K562 (cell line): ENCODE results near the gene TM2D3. TPM values are rescaled to one million over a fixed set of nuclear protein-coding genes. Genes with fewer than 3 reads are reported as not detected.
A peak's percentile ranks its signal among the peaks of the same experiment; 100 is the strongest.

ENCODE experiments used
- ATAC-seq: fragments of 200-7000 bp; cut with Tn5 transposase; 3 replicates; pipeline ENCODE4 v1.9.1; 2020; ENCODE audit warnings: moderate library complexity
- BruUV-seq: library from RNA; stranded (reverse); fragments of 400-500 nt; replicated peaks from 2 replicates; lab custom pipeline; 2021; lab: Mats Ljungman, UMichigan
- CTCF ChIA-PET: fragments of 300-600 bp; formaldehyde crosslinking; extraction: SDS; loops from one replicate; lab custom pipeline; 2021; ENCODE audit warnings: low intra/inter-chr PET ratio; lab: Yijun Ruan, JAX
- POLR2A ChIA-PET: fragments of 300-600, 350-650 bp; sonication (Branson Sonifier 250); formaldehyde crosslinking; extraction: SDS; loops from one replicate; lab custom pipeline; 2021; ENCODE audit warnings: antibody characterized with exemption, inconsistent platforms; lab: Yijun Ruan, JAX
- DNase-seq, 4 experiments: peaks; one replicate each; pipeline versions ENCODE4 v3.0.0 to v3.0.0-alpha.2; 2011 to 2018; ENCODE audit warnings: low spot score in 3 of 4, mixed read lengths in 3 of 4; ENCODE audit errors: extremely low read depth in 1 of 4
- FAIRE-seq: peaks from 2 replicates; lab custom pipeline; 2011; peaks lifted over from hg19 to GRCh38; lab: Jason Lieb, UNC
- H2AFZ ChIP-seq: 2 replicates; pipeline ENCODE4 v1.6.0; 2011; ENCODE audit warnings: low read depth, low read length, control low read depth, inconsistent platforms
- H3K27ac ChIP-seq: fragments of 200-600 bp; 3 replicates; pipeline ENCODE4 v1.8.0; 2011; ENCODE audit warnings: low read depth, mild to moderate bottlenecking, control low read depth, inconsistent platforms, low read length, moderate library complexity, mixed read lengths; ENCODE audit errors: extremely low read depth
- H3K27me3 ChIP-seq, 2 experiments: fragments of 300-600 bp in 1 of 2; 2 replicates in 1 of 2; 3 replicates in 1 of 2; pipeline versions ENCODE4 v1.6.0 to v1.8.0; 2011; ENCODE audit warnings: inconsistent platforms in 2 of 2, low read length in 2 of 2, mild to moderate bottlenecking in 1 of 2, mixed read lengths in 1 of 2, moderate library complexity in 1 of 2; ENCODE audit not compliant: control insufficient read depth in 2 of 2, insufficient read depth in 2 of 2
- H3K36me3 ChIP-seq: fragments of 300-600 bp; 3 replicates; pipeline ENCODE4 v1.8.0; 2011; ENCODE audit warnings: mild to moderate bottlenecking, low read length, inconsistent platforms; ENCODE audit not compliant: control insufficient read depth, insufficient read depth
- H3K4me1 ChIP-seq, 2 experiments: fragments of 200-600 bp in 1 of 2; replicated peaks in 1 of 2; 2 replicates in 1 of 2; 3 replicates in 1 of 2; pipeline versions ENCODE4 v1.5.1 to v1.8.0; 2011; ENCODE audit warnings: inconsistent platforms in 2 of 2, low read length in 2 of 2, mild to moderate bottlenecking in 1 of 2, mixed read lengths in 1 of 2, moderate library complexity in 1 of 2; ENCODE audit not compliant: control insufficient read depth in 2 of 2, insufficient read depth in 2 of 2
- H3K4me2 ChIP-seq: 2 replicates; pipeline ENCODE4 v1.6.1; 2011; ENCODE audit warnings: low read length, control low read depth, inconsistent platforms, mixed read lengths; ENCODE audit not compliant: insufficient read depth
- H3K4me3 ChIP-seq: fragments of 200-600 bp; sonication (generic), shearing (Covaris generic); 2 replicates; pipeline ENCODE4 v1.5.1; 2016; ENCODE audit warnings: control low read depth, inconsistent platforms
- H3K79me2 ChIP-seq: fragments of 200-600 bp; 3 replicates; pipeline ENCODE4 v1.8.0; 2011; ENCODE audit warnings: low read length, inconsistent platforms; ENCODE audit not compliant: control insufficient read depth, insufficient read depth
- H3K9ac ChIP-seq, 2 experiments: 2 replicates each; pipeline versions ENCODE4 v1.6.0 to v1.6.1; 2011; ENCODE audit warnings: low read depth in 2 of 2, low read length in 2 of 2, control low read depth in 1 of 2, inconsistent platforms in 1 of 2, mild to moderate bottlenecking in 1 of 2, mixed read lengths in 1 of 2; ENCODE audit not compliant: insufficient read depth in 1 of 2
- H3K9me1 ChIP-seq: one replicate; pipeline ENCODE4 v1.6.0; 2011; ENCODE audit warnings: inconsistent platforms, mild to moderate bottlenecking, low read length, moderate library complexity; ENCODE audit not compliant: control insufficient read depth, insufficient read depth
- H3K9me3 ChIP-seq: replicated peaks from 2 replicates; pipeline ENCODE4 v1.5.1; 2011; ENCODE audit warnings: low read depth, low read length, inconsistent platforms; ENCODE audit not compliant: control insufficient read depth, insufficient read depth
- H4K20me1 ChIP-seq: replicated peaks from 2 replicates; pipeline ENCODE4 v1.6.1; 2011; ENCODE audit warnings: low read length, inconsistent platforms, mixed read lengths; ENCODE audit not compliant: control insufficient read depth, insufficient read depth
- BCOR ChIP-seq: fragments of 450-650 bp; IDR thresholded peaks from 2 replicates; pipeline ENCODE4 v1.6.1; 2016
- PHF8 ChIP-seq: fragments of 200-600 bp; sonication (generic); IDR thresholded peaks from 2 replicates; pipeline ENCODE4 v1.6.1; 2012; ENCODE audit warnings: mixed run types, mild to moderate bottlenecking, inconsistent platforms, low read length, moderate library complexity, borderline replicate concordance
- PRDM10 ChIP-seq: fragments of 450-650 bp; IDR thresholded peaks from 2 replicates; pipeline ENCODE4 v1.6.1; 2018; ENCODE audit not compliant: partially characterized antibody
- RBM22 ChIP-seq: fragments of 200-400 bp; formaldehyde crosslinking; IDR thresholded peaks from 2 replicates; pipeline ENCODE4 v1.6.1; 2018; ENCODE audit warnings: low read length, low read depth; ENCODE audit not compliant: poor library complexity, severe bottlenecking
- ZFP36 ChIP-seq: fragments of 150-350 bp; IDR thresholded peaks from 2 replicates; pipeline ENCODE4 v1.6.1; 2018; ENCODE audit warnings: low read length, low read depth; ENCODE audit not compliant: partially characterized antibody
- ZNF146 ChIP-seq: IDR thresholded peaks from one replicate; pipeline ENCODE4 v1.6.1; 2018; ENCODE audit warnings: missing compliant biosample characterization; ENCODE audit not compliant: unreplicated experiment
- ZNF398 ChIP-seq: fragments of 250-450 bp; sonication (Bioruptor Pico); IDR thresholded peaks from 2 replicates; pipeline ENCODE4 v1.8.0; 2021; ENCODE audit warnings: moderate library complexity, mild to moderate bottlenecking, inconsistent platforms
- WGBS: fragments of 100-300 bp; shearing (Covaris generic); methylation state at CpG from one replicate; pipeline ENCODE4 v1.1.6; 2016; ENCODE audit warnings: low coverage, mixed read lengths; ENCODE audit not compliant: insufficient coverage; ENCODE audit errors: missing lambda C conversion rate; 5-methylcytosine and 5-hydroxymethylcytosine counted together
- in situ Hi-C: fragments of 300-500 bp; cut with MboI; formaldehyde crosslinking; loops from 4 replicates; pipeline ENCODE4 v1.15.0; 2018; ENCODE audit warnings: inconsistent platforms, mixed read lengths
- intact Hi-C: fragments of 100-400 bp; cut with micrococcal nuclease; formaldehyde crosslinking; loops from 2 replicates; pipeline ENCODE4 v1.14.2; 2022
- polyA plus RNA-seq, 8 experiments: library from polyadenylated mRNA; depleted of rRNA in 4 of 8; stranded (reverse) in 5 of 8; unstranded in 3 of 8; fragments of >200 nt; fragmentation: Nextera tagmentation in 2 of 8; fragmentation: Illumina TruSeq in 1 of 8; extraction: Ambion mirVana in 2 of 8; extraction: Trizol in 1 of 8; gene quantifications; 2 replicates each; pipeline versions ENCODE4 v1.2.1 to v1.2.3, GENCODE V29; 2011 to 2014; ENCODE audit warnings: inconsistent platforms in 1 of 8, missing spikeins in 1 of 8
- total RNA-seq, 7 experiments: library from RNA; depleted of rRNA in 6 of 7; stranded (reverse); fragments of >200 nt in 6 of 7; fragmentation: Illumina TruSeq in 2 of 7; extraction: Trizol in 2 of 7; gene quantifications; 2 replicates each; pipeline versions ENCODE4 v1.2.1 to v1.2.3, GENCODE V29; 2011 to 2021; ENCODE audit warnings: low replicate concordance in 1 of 7

The TM2D3 gene
- total and polyA plus RNA-seq, 9 of the 15 experiments (the other 6 are each of a cell fraction or from before 2014, with no cell fraction given) = 16.5 to 67.9 (median 31.3) TPM

- H3K27ac ChIP-seq = no peak overlapping the region
- no peak overlapping the region for H2AFZ ChIP-seq
- no peak overlapping the region for H3K4me2 ChIP-seq
- DNase-seq = no peak
- POLR2A ChIA-PET = no interaction called here
- no peaks in the 10 kb centered on the region for H3K36me3 ChIP-seq
- no peaks in the 10 kb centered on the region for H3K4me1 ChIP-seq
- H3K9ac ChIP-seq = no peak overlapping the region
- no peaks in the 10 kb centered on the region for H3K9me1 ChIP-seq
- TF ChIP-seq ZFP36 (no peak), RBM22 (no peak)
- TF ChIP-seq, all 486 proteins: peak for 0
- no peaks in the 10 kb centered on the region for H3K9me3 ChIP-seq
- no peaks in the 10 kb centered on the region for H3K79me2 ChIP-seq
- WGBS = 1% methylated on average over 6 of the region's 6 CpGs
- intact Hi-C loops = no loop called here
- no peaks in the 10 kb centered on the region; the same call in 1 of the 2 replicates for H4K20me1 ChIP-seq
- peaks cover 11 to 23% of the 10 kb centered on the region in 2 experiments for H3K27me3 ChIP-seq
- ATAC-seq = no peak
- CTCF ChIA-PET = no interaction called here
- no peak for FAIRE-seq
- in situ Hi-C loops = no loop called here
- BruUV-seq = no TSS peak
- H3K4me3 ChIP-seq = no peak overlapping the region
These were observed 49.4 kb downstream of the TM2D3 start for GRCh38 chr15:101602801-101603200.

GRCh38 chr15:101600035-101600434 is 52.1 kb downstream of the TM2D3 start:
- Histone ChIP-seq H3K36me3 (no peaks in the 10 kb centered on the region), H2AFZ (no peak overlapping the region), H3K9ac (no peak overlapping the region), H3K9me3 (no peaks in the 10 kb centered on the region), H3K9me1 (no peaks in the 10 kb centered on the region), H3K27me3 (peaks cover 7 to 11% of the 10 kb centered on the region in 2 experiments), H3K4me3 (no peak overlapping the region), H3K79me2 (no peaks in the 10 kb centered on the region), H4K20me1 (no peaks in the 10 kb centered on the region; the same call in 1 of the 2 replicates), H3K27ac (no peak overlapping the region), H3K4me1 (no peaks in the 10 kb centered on the region), H3K4me2 (no peak overlapping the region)
- in situ Hi-C loops (no loop called here), intact Hi-C loops (no loop called here)
- FAIRE-seq (no peak), ATAC-seq (peak; percentile 66), DNase-seq (no peak)
- TF ChIP-seq BCOR (no peak), PRDM10 (no peak), ZNF146 (CRISPR knock-in tag) (no peak), ZNF398 (CRISPR knock-in tag) (no peak), PHF8 (no peak)
- ChIA-PET CTCF (no interaction called here), POLR2A (no interaction called here)
- 0% methylated on average over 4 of the region's 4 CpGs for WGBS
- BruUV-seq = no TSS peak
